Mucosa of descending colon (tissue), 3 donors: ENCODE data around the gene SEC31B. TPM values are rescaled to one million over a fixed set of nuclear protein-coding genes. Genes with fewer than 3 reads are reported as not detected.

Experiments used
- ATAC-seq: fragments of 200-7000 bp; cut with Tn5 transposase; one replicate; pipeline ENCODE4 v1.9.1; 2020; ENCODE audit warnings: mild to moderate bottlenecking, moderate library complexity
- DNase-seq, 3 donors: peaks; one replicate each; pipeline ENCODE4 v3.0.0-alpha.2; 2020
- H3K36me3 ChIP-seq: fragments of 200-600 bp; one replicate; pipeline ENCODE4 v1.8.0; 2021; ENCODE audit warnings: low read depth, mild to moderate bottlenecking
- H3K4me1 ChIP-seq: fragments of 200-600 bp; one replicate; pipeline ENCODE4 v1.8.0; 2021; ENCODE audit warnings: low read depth, mild to moderate bottlenecking
- H3K4me3 ChIP-seq: fragments of 200-600 bp; one replicate; pipeline ENCODE4 v1.8.0; 2021; ENCODE audit warnings: mild to moderate bottlenecking
- H3K9me3 ChIP-seq: fragments of 200-600 bp; one replicate; pipeline ENCODE4 v1.8.0; 2021; ENCODE audit warnings: mild to moderate bottlenecking
- intact Hi-C, 2 donors: fragments of 100-400 bp; cut with DNase I in 1 of 2; cut with micrococcal nuclease in 1 of 2; formaldehyde crosslinking; loops; one replicate each; pipeline versions ENCODE4 v1.11.0 to v1.11.1; 2022; cut with DNase I, micrococcal nuclease
- total RNA-seq, 3 donors: library from RNA; stranded (reverse); fragmentation: NEBNext Ultra II Directional in 2 of 3; extraction: Animal tissue kit (Norgen Biotek cat#: 25700) in 2 of 3; gene quantifications; one replicate each; pipeline versions ENCODE4 v1.2.1 to v1.2.4, GENCODE V29; 2021 to 2023
- TF ChIP-seq, protein P1 (sequence below): fragments of 200-600 bp; IDR thresholded peaks from one replicate; pipeline ENCODE4 v1.8.0; 2022; ENCODE audit warnings: antibody characterized with exemption, mild to moderate bottlenecking
- donor health status: DM: no; HTN: no; CAD: no; lungs with moderate emphysema.
- donor health status: DM: no; HTN: no; CAD: no.
- donor health status: DM: no; HTN: yes; CAD: no.

SEC31B gene
- total RNA-seq, 3 donors from 2014 or later: 14.0 to 24.8 (median 21.6) TPM

DNA sequence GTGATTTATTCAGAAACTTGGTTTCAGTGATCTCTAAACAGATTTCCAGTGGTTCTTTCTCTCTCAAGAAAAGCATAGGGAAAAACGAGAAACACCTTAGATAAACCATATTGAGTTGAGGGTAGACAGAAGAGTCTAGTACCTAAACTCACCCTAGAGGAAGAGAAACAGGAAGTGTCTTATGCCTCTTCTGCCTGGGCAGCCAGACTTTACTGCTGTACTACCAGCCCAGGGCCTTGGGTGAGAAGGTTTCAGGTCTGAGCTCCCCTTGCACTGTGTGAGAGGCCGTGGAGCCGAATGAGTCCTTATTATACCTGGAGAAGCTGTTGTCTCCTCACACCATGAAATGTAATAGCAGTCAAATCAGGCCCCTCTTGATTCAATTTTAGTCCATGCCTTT lies 34.3 kb upstream of the SEC31B start:
- H3K36me3 ChIP-seq: no peaks in the 10 kb centered on the region
- intact Hi-C loops: no loop called here
- ATAC-seq (no peak), DNase-seq (no peak)
- H3K9me3 ChIP-seq: no peaks in the 10 kb centered on the region
- no peaks in the 10 kb centered on the region for H3K4me1 ChIP-seq
- TF ChIP-seq, protein P1, sequence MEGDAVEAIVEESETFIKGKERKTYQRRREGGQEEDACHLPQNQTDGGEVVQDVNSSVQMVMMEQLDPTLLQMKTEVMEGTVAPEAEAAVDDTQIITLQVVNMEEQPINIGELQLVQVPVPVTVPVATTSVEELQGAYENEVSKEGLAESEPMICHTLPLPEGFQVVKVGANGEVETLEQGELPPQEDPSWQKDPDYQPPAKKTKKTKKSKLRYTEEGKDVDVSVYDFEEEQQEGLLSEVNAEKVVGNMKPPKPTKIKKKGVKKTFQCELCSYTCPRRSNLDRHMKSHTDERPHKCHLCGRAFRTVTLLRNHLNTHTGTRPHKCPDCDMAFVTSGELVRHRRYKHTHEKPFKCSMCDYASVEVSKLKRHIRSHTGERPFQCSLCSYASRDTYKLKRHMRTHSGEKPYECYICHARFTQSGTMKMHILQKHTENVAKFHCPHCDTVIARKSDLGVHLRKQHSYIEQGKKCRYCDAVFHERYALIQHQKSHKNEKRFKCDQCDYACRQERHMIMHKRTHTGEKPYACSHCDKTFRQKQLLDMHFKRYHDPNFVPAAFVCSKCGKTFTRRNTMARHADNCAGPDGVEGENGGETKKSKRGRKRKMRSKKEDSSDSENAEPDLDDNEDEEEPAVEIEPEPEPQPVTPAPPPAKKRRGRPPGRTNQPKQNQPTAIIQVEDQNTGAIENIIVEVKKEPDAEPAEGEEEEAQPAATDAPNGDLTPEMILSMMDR: no peak
- H3K4me3 ChIP-seq: no peak overlapping the region

DNA sequence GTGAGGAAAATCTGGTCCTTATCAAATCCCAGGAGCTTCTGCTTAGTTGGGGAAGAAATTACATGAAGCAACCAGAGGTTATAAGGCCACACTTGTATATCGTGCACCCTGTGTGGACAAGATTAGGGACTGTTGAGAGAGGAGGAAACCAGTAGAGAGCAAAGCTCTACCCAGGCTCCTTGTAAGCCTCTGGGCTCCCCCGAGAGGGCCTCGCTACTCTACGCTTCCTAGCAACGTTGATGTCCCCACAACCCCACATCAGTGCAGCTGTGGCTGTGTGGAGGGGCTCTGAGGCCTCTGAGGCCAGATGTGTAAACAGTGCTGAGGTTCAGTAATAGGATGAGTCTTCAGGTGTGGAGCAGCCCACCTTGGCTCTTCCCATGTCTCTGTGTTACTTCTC lies 32.1 kb upstream of the SEC31B start:
- intact Hi-C loops: no loop called here
- no peak for ATAC-seq
- no peaks in the 10 kb centered on the region for H3K9me3 ChIP-seq
- TF ChIP-seq, protein P1: no peak
- no peak overlapping the region for H3K4me3 ChIP-seq
- DNase-seq: no peak
- H3K36me3 ChIP-seq: peaks cover 9% of the 10 kb centered on the region
- H3K4me1 ChIP-seq: no peaks in the 10 kb centered on the region

DNA sequence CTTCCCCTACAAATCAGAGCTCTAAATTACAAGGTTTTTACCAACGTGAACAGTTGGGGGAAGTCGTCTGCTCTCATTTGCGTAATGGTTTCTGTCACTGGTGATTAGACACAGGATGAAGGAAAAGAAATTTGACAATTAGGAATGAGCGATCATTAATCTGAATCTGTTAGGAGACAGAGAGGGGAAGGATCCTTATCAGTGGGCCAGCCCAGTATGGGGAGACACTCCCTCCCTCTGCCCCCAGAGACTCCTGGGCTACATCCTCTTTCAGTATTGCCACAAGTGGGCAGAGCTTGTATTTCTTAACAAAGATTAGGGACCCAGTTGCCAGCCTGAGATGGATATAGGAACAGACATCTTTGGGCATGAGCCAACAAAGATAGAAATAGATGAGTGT lies 31.5 kb upstream of the SEC31B start:
- no peak for ATAC-seq
- no peaks in the 10 kb centered on the region for H3K9me3 ChIP-seq
- TF ChIP-seq, protein P1: no peak
- DNase-seq: no peak
- H3K4me3 ChIP-seq: no peak overlapping the region
- no peaks in the 10 kb centered on the region for H3K4me1 ChIP-seq
- intact Hi-C loops: no loop called here
- H3K36me3 ChIP-seq: peaks cover 10% of the 10 kb centered on the region

DNA sequence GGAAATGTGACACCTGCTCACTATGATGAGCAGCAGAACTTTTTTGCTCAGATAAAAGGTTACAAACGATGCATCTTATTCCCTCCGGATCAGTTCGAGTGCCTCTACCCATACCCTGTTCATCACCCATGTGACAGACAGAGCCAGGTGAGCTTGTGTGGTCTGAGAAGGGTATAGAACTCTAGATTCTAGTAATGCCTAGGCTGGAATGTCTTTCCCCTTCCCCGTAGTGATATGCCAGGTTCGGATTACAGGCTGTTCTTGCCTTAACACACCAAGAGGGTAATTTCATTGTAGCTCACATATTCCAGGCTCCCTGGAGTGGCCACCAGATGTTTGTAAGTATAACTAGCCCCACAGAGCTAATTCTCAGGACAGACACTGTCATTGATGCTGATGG lies 25.3 kb upstream of the SEC31B start:
- H3K9me3 ChIP-seq: no peaks in the 10 kb centered on the region
- H3K4me3 ChIP-seq: no peak overlapping the region
- ATAC-seq (no peak), DNase-seq (no peak)
- H3K4me1 ChIP-seq: no peaks in the 10 kb centered on the region
- TF ChIP-seq, protein P1: no peak
- intact Hi-C loops: no loop called here
- H3K36me3 ChIP-seq: peaks cover 10% of the 10 kb centered on the region

DNA sequence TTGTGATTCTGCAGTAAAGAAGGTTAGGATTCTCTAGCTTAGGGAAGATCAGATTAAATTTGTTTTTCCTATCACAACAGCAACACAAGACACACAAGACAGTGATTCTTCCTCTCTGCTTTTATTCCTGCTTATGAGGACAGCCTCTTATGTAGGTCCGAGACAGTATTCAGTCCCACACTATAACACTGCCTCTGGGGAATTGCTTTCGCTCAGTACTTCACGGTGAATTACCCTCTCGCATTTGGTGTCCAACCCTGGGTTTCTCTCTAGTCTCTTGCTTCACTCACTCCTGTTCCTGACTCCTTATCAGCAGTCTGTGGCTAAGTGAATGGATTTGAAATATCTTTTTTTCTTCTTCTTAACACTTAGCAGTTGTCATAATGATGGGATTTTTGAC lies 17.8 kb upstream of the SEC31B start:
- TF ChIP-seq, protein P1: no peak
- no peak for ATAC-seq
- intact Hi-C loops: no loop called here
- no peaks in the 10 kb centered on the region for H3K9me3 ChIP-seq
- no peaks in the 10 kb centered on the region for H3K36me3 ChIP-seq
- peaks cover 26% of the 10 kb centered on the region for H3K4me1 ChIP-seq
- H3K4me3 ChIP-seq: no peak overlapping the region
- no peak for DNase-seq

DNA sequence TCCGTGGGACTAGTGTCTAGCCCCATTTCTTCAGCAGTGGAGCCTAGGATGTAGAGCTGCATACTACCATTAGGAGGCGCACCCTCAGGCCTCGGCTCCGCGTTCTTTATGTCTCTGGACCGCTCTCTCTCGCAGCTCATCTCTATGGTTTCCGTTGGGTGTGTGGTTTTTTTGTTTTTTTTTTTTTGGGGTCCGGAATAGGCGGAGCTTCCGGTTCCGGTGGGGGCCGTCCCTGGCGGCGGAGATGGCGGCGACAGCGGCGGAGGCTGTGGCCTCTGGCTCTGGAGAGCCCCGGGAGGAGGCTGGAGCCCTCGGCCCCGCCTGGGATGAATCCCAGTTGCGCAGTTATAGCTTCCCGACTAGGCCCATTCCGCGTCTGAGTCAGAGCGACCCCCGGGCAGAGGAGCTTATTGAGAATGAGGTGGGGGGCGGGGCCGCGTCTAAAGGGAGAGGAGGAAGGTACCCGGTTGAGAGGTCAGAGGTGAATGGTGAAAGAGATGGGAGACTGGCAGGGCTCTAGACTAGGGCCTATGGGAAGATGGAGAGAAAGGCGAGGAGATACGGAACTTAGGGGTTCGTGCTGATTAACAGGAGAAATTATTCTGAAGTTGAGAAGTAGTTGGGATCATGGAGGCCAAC lies 16.2 kb upstream of the SEC31B start, which contains the start of gene HIF1AN:
HIF1AN (plus strand) TSS at position 229 of the 639 bp plus-strand sequence; CDS start at position 245, 16 bp downstream.
- Histone ChIP-seq H3K36me3 (no peaks in the 10 kb centered on the region), H3K9me3 (no peaks in the 10 kb centered on the region), H3K4me3 (peak within 1 kb of the TSS; percentile 50), H3K4me1 (peaks cover 26% of the 10 kb centered on the region)
- TF ChIP-seq, protein P1: peak; percentile 94
- ATAC-seq (peak; percentile 100), DNase-seq (peak; percentile 83 to 91 (median 90))
- intact Hi-C loops: no loop called here
